ENCODE data around the gene ARHGEF28.

ARHGEF28 gene

DNA sequence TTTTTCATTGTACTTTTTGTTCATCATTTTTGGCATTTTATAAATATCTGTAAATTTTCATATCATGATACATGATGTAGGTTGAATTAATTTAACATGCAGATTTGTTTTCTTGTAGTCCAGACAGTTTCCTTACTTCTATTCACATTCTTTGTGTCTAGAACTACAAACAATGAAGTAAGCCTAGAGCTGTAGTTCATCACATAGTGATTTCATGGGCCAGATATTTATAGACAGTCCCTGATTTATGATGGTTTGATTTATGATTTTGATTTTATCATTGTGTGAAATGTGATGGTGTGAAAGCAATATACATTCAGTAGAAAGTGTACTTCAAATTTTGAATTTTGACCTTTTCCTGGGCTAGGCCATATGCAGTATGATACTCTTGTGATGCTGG lies 139.0 kb downstream of the ARHGEF28 start:
- in situ Hi-C loops (cut with HindIII; ENCODE audit: low sequenced_read_pairs): no loop called here

DNA sequence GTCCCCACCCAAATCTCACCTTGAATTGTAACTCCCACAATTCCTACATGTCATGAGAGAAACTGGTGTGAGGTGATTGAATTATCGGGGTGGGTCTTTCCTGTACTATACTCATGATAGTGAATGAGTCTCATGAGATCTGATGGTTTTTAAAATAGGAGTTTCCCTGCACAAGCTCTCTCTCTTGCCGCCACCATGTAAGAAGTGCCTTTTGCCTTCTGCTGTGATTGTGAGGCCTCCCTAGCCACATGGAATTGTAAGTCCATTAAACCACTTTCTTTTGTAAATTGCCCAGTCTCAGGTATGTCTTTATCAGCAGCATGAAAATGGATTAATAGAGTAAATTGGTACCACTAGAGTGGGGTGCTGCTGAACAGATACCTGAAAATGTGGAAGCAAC lies 140.9 kb downstream of the ARHGEF28 start:
- in situ Hi-C loops (cut with HindIII; ENCODE audit: low sequenced_read_pairs): no loop called here

DNA sequence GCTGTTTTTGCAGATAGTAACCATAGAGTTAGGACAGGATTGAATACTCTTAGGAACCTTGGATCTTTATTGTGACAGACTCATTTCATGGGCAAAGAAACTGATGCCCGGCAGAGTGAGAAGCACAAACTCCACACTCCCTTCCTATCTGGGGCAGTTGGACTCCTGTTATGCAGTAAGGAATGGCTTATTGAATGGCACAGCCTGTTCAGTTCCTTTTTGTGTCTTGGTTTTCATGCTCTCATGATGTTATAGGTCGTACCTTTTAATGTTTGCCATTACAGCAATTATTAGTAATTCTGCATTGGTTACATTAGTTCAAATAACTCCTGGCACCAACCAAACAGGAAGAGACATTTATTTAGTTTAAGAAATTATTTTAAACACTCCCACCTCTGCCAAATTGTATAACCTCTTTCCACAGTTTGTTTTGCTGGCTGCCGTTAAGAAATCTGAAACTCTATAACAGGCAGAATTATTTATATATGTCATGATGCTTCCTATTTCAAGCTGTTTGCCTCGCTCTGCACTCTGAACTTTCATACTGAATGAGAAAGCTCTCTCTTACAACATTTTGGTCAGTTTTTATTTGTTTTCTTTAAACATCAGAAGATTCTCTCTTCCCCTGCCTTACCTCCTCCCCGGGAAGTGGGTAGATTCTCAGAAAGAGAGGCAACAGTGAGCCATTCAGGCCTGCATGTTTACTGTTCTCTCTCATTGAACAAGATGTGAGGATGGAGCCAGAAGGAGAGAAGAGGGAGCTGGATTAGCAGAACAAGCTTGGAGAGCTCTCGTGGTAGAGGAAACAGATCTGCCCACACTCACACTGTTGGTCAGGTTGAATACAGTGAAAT lies 144.4 kb downstream of the ARHGEF28 start:
- in situ Hi-C loops (cut with HindIII; ENCODE audit: low sequenced_read_pairs): no loop called here

DNA sequence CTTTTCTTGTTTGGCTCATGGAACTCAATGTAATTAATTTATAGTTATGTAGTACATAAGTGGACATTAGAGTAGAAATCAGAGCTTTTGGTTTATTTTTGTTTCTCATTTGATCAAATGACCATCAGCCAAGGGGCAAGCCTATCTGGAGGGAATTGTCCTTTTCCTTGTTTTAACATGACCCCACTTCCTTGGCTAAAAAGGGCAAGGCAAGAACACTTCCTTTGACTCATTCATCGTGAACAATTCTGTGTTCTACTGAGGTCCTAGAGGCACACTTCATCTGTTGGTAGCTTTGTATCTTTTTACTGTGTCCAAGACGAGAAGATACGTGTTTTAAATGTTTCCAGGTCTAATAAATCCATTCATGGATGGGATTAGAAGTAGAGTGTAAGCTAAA lies 148.9 kb downstream of the ARHGEF28 start:
- in situ Hi-C loops (cut with HindIII; ENCODE audit: low sequenced_read_pairs): loop anchor here (25.0 kb wide), 1 partner anchor 188 kb away; no protein-coding TSS in a partner anchor

DNA sequence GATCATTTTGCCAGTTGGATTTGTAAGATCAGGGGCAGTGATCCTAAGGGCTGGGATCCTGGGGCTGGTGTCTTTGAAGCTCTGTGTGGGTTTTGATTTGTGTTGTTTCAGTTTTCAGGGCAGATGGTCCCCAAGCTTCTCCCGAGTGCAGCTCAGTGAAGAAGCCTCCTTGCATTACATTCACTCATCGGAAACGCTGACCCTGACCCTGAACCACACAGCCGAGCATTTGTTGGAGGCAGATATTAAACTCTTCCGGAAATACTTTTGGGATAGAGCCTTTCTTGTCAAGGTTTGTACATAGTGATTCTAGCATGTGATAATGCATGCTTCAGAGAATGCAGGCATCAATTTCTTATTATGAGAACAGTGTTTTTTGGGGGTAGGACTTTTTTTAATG lies 150.4 kb downstream of the ARHGEF28 start:
- in situ Hi-C loops (cut with HindIII; ENCODE audit: low sequenced_read_pairs): loop anchor here (25.0 kb wide), 1 partner anchor 189 kb away; no protein-coding TSS in a partner anchor

DNA sequence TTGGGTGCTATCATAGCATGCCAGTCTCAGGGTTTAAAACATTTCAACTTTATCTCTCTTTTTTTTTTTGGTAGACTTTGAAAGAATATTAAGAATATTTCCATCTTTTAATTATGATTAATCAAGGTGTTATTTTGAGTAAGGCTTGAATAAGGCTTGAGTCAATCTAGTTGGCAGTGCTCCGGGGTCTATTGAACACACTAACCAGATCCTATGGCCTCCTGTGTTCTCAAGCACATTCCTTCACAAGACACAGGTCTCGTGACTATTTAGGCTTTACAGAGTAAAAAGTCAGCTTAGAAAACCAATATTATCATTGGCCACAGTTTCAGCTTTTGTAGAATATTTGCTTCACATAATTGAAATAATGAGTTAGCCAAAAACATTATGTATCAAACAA lies 151.2 kb downstream of the ARHGEF28 start:
- in situ Hi-C loops (cut with HindIII; ENCODE audit: low sequenced_read_pairs): loop anchor here (25.0 kb wide), 1 partner anchor 190 kb away; no protein-coding TSS in a partner anchor

DNA sequence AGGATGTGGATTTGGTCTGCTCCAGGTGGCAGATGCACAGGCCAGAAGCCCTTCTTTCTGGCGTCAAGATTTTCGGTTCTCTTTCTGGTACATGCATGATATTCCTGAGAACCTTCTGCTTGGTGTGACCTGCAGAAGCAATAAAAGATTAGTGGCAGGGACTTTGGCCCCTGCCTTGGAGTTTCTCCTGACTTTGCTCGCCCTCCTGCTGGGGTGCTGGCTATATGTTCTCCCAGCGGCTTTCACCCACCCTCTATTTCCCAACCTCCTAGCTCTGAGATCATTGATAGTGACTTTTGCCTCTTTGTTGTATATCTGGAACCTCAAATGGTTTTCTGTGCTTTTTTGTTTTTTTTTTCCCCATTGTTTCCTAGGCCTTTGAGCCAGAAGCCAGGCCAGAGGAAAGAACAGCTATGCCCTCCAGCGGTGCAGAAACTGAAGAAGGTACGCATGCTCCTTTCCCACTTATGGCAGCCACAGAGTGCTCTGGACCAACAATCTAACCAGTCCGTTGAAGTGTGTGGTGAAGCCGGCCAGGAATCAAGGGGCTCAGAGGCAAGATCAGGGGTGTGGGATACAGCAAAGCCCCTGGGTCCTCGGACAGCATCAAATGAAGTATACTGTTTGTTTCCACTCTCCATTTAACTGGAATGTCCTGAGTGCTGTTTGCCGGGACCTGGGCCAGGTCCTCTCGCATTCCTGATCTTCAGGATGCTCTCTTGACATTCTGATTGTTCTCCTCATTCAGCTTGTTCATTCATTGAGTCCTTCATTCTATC lies 154.5 kb downstream of the ARHGEF28 start:
- in situ Hi-C loops (cut with HindIII; ENCODE audit: low sequenced_read_pairs): loop anchor here (25.0 kb wide), 1 partner anchor 193 kb away; no protein-coding TSS in a partner anchor

DNA sequence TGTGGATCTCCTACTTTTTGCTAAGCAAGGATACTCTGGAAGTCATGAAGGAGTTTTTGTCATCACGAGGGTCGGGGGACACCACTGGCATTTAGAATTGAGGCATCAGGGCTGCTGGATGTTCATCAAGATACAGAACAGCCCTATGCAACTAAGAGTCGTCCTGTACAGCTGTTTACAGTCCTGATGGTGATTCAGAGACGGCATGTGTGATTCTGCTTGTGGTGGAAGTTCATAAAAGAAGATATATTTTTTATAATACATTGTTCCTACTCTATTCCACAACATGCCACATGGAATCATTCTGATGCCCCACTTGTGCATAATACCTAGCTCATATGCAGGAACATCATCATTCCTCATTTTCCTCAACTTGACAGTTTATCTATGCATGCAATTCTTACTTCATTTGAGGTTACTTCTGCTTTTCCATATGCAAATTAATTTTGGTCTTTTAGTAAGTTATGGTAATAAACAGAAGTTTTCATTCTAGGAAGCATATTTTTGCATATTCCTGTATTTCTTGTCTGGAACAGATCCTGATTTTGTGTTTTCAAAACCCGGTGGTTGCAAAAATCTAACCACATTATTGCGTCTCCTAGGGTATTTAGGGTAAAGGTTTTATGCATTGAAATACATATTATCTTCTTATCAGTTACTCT lies 155.2 kb downstream of the ARHGEF28 start:
- in situ Hi-C loops (cut with HindIII; ENCODE audit: low sequenced_read_pairs): loop anchor here (25.0 kb wide), 1 partner anchor 194 kb away; no protein-coding TSS in a partner anchor

DNA sequence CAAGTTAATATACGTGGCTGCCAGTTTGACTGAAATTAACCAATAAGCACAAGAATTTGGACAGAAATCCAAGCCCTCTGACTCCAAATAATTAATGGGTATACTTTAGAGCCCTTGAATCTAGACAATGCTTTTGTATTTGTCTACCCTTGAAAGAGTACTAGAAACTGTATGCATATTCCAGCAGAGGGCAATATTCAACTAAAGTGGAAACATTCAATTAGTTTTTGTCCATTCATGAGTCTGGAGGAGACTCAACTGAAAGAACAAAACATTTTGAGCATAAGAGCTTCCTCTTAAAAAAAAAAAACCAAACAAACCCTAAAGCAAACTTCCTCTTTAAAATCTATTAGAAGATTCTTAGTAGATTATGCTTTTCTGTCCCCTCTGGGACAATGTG lies 157.8 kb downstream of the ARHGEF28 start:
- in situ Hi-C loops (cut with HindIII; ENCODE audit: low sequenced_read_pairs): loop anchor here (25.0 kb wide), 1 partner anchor 197 kb away; no protein-coding TSS in a partner anchor

DNA sequence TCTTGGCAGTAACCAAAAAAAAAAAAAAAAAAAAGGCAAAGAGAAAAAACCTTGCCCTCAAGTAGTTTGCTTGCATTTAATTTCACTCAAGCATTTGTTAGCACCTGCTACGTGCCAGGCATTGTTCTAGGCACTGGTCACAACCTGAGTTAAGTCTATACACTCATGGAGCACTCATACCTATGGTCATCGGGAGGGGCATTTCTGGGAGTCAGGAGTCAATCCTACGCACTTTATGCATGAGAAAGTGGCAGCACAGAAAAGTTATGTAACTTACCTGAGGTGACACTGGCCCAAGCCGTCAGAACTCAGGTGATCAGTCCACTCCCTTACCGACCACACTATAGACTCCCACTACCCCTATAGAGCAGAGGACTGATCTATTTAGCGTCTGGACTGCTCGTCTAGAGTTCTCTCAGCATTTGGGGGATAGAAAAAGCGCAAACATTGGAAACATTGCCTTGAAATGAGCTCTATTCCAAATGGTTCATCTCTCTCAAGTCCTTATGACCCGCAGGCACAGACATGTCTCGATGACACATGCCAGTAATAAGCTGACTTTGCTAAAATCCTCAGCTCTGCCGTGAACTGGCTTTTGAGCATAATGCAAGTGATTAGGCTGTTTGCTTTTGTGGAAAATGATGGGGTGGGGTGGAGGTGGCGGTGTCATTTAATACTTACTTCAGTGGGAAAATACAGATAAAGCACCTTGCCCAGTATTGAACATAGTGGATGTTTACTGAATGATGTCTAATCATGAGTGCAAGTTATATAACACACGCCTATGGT lies 160.2 kb downstream of the ARHGEF28 start:
- in situ Hi-C loops (cut with HindIII; ENCODE audit: low sequenced_read_pairs): loop anchor here (25.0 kb wide), 1 partner anchor 199 kb away; no protein-coding TSS in a partner anchor

DNA sequence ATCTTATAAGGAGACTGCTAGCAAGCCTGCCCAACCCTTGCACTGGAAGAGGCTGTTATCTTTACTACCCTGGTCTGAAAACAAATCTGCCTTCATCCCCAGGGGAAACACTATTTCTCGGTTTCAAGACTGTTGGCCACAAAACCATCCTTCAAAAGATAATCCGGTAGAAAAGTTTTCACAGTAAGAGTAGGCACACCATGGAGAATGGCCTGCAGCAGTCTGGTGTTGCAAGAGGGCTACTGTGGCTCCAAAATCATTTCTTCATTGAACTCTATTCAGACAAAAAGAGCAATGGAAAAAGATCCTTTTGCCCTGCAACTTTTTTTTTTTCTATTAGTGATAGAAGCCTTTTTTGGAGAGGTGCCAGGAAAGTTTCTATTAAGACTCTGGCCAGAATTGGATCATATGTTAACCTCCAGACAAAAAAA lies 163.9 kb downstream of the ARHGEF28 start:
- in situ Hi-C loops (cut with HindIII; ENCODE audit: low sequenced_read_pairs): loop anchor here (25.0 kb wide), 1 partner anchor 203 kb away; no protein-coding TSS in a partner anchor

DNA sequence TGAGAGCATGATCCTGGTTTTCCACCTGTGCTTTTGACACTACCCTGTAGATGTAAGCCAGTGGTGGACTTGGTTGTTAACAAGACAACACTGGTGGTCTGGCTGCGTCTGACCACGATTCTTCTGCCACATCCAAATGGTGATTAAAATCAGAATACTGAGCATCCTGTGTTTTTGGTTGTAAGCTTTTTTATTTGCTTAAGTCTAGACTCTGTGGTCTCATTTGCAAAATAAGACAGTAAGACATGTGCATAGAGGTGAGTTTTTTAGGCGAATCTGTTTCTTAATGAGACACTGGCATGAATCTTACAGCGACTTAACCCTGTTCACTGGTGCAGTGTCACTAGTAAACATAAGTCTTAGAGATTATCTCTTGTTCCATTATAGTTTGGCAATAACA lies 165.4 kb downstream of the ARHGEF28 start:
- in situ Hi-C loops (cut with HindIII; ENCODE audit: low sequenced_read_pairs): loop anchor here (25.0 kb wide), 1 partner anchor 204 kb away; no protein-coding TSS in a partner anchor

DNA sequence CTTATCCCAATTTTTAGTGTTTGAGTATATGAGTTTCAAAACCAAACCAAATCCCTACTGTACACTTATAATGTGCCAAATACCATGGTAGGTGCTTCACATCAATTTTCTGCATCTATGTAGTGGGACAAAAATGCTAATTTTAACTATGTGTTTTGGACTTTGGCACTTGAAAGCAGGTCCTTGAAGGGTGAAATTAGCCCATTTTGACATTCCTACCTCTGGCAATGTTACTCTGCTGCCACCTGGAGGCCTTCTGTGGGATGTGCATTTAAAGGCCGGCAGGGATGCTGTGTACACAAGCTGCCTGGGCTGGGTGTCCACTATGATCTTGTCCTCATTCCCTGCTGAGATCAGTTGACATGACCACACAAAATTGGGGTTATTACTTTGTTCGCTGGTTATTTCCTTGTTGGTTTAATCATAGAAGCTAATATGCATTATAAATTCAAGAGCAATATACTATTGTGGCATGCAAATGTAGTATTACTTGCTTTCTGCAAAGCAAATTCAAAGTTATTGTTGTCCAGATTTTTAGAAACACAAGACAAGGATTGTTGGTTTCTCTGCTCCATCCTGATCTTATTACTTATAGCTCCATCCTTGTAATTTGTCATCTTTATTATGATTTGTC lies 166.8 kb downstream of the ARHGEF28 start:
- in situ Hi-C loops (cut with HindIII; ENCODE audit: low sequenced_read_pairs): loop anchor here (25.0 kb wide), 1 partner anchor 206 kb away; no protein-coding TSS in a partner anchor

DNA sequence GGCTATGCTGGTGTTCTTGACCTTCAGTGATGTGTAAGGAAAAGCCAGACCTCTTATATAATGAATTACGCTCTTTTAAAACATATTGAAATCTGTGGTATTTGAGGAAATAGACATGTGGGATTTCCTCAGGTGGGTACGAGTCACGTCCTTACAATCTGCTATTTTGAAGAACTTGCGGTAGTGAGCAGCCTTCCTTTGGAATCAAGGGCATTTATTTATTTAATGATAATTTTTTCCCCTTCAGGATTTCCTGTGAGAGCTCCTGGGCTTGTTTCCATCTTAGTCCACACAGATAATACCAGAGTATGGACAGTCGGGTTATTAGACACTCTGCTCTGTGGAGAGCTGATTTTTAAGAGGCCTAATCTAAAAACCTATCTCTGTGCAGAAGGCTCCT lies 167.9 kb downstream of the ARHGEF28 start:
- in situ Hi-C loops (cut with HindIII; ENCODE audit: low sequenced_read_pairs): loop anchor here (25.0 kb wide), 1 partner anchor 207 kb away; no protein-coding TSS in a partner anchor

DNA sequence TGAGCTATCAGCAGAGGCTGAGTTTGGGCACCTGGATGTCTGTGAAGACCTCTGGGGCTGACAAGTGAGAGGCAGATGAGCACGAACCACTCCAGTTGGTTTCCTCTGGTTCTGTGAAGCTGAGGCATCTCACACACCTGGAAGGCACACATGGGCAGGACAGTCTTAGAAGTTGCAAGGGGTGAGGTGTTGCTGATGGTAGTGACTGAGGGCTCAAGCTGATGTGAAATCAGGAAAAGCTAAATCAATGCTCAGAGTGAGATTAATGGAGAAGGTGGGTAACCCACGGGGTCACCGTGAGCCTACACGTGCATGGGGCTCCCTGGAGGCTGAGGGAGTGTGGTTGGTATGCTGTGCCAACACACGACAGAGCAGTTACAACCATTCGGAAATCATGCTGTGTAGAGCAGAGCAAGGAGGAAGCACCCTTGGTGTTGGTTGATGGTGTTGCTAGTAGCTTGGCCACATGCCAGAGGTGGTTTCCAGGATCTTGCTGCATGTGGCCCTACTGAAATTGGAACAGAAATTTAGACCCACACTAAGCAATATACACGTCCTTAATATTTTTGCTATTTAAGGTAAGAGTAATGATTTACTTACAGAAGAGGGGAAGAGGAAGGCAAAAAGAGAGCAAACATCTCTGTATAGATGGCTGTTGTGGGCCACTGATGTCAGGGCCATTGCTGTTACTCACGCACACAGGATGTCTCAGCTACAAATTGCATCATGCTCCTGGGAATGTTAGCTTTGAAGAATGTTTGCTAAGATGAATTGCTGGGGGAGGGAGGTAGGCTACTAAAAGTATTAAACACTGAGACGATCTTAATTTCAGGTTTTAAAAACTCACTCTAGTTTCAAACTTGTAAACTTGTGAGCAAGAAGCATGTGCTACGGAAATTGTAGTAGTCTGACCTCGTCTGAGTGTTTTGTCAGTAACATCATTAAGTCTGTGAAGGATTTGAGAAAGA lies 170.5 kb downstream of the ARHGEF28 start:
- in situ Hi-C loops (cut with HindIII; ENCODE audit: low sequenced_read_pairs): loop anchor here (25.0 kb wide), 1 partner anchor 209 kb away; no protein-coding TSS in a partner anchor

DNA sequence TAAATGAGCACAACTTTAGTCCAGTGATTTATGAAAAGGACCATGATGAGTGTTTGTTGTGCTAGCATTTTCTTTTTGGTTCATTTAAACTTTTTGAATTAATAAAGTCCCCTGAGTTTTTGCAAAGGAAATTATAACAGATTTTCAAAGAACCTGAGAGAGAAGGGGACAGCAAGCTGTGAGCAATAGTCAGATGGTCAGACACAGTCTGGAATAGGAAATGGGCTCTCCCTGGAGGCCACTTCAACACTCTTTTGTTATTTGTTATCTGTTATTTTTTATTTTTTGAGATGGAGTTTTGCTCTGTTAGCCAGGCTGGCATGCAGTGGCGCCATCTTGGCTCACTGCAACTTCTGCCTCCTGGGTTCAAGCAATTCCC lies 171.1 kb downstream of the ARHGEF28 start:
- in situ Hi-C loops (cut with HindIII; ENCODE audit: low sequenced_read_pairs): loop anchor here (25.0 kb wide), 1 partner anchor 210 kb away; no protein-coding TSS in a partner anchor

DNA sequence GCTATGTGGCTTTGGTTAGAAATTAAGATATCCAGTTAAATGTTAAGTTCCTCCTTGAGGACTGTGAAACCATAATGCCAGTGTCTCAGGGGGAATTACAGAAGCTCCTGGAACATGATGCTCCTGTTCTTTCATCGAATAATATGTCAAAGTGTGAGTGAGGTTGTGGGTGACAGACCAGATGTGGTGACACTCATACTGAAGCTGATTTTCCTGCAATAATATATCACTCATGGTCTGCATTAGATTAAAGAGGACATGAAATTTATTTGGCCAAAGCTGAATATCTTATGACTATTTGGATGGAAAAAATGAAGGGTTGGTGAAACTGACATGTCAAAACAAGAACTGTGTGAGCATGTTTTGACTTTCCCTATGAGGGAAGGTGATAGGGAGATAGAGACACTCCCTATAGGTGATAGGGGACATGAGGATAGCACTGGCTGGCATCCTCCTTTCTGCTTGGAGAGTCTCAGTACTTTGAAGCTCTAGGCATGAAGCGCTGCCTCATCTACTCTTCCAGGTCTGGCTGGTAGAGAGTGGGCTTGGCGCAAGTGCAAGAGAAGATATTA lies 173.5 kb downstream of the ARHGEF28 start:
- in situ Hi-C loops (cut with HindIII; ENCODE audit: low sequenced_read_pairs): loop anchor here (25.0 kb wide), 1 partner anchor 212 kb away; no protein-coding TSS in a partner anchor

DNA sequence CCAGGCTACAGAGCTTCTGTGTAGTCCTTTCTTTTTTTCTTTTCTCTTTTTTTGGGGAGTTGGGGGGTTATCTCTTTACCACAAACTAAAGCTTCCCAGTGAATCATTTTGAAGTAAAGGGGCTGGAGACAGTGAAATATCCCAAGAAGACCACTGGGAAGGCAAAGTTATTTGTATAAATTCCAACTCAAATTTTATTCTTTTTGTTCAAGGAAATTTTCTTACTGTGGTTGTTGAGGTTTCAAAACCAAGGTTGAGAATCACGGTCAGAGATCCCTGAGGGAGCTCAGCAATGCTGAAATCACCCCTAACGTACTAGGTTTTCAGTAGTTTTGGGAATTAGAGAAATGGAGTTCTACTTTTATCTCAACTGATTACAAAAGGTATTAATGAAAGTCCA lies 175.7 kb downstream of the ARHGEF28 start:
- in situ Hi-C loops (cut with HindIII; ENCODE audit: low sequenced_read_pairs): no loop called here

All from DLD1 (cell line).